Upper lobe of right lung (tissue), 1 donor: ENCODE data around the gene GTF2F2. TPM values are rescaled to one million over a fixed set of nuclear protein-coding genes. Genes with fewer than 3 reads are reported as not detected.

Experiments
- ATAC-seq: fragments of 200-7000 bp; cut with Tn5 transposase; one replicate; pipeline ENCODE4 v1.9.1; 2020; ENCODE audit warnings: mild to moderate bottlenecking, moderate library complexity
- DNase-seq: peaks from one replicate; pipeline ENCODE4 v3.0.0-alpha.2; 2020
- H3K27ac ChIP-seq: fragments of 200-600 bp; one replicate; pipeline ENCODE4 v1.8.0; 2022
- H3K27me3 ChIP-seq: fragments of 200-600 bp; one replicate; pipeline ENCODE4 v1.8.0; 2022; ENCODE audit warnings: mild to moderate bottlenecking
- H3K36me3 ChIP-seq: fragments of 200-600 bp; one replicate; pipeline ENCODE4 v1.8.0; 2022
- H3K4me1 ChIP-seq: fragments of 200-600 bp; one replicate; pipeline ENCODE4 v1.8.0; 2022
- H3K4me3 ChIP-seq: fragments of 200-600 bp; one replicate; pipeline ENCODE4 v1.8.0; 2022; ENCODE audit warnings: mild to moderate bottlenecking
- H3K9me3 ChIP-seq: fragments of 200-600 bp; one replicate; pipeline ENCODE4 v1.8.0; 2022
- CTCF ChIP-seq: fragments of 200-600 bp; IDR thresholded peaks from one replicate; pipeline ENCODE4 v1.8.0; 2022; ENCODE audit warnings: antibody characterized with exemption
- intact Hi-C: fragments of 100-400 bp; cut with DNase I; formaldehyde crosslinking; loops from one replicate; pipeline ENCODE4 v1.11.0; 2022
- total RNA-seq: library from RNA; stranded (reverse); fragmentation: NEBNext Ultra II Directional; extraction: Animal tissue kit (Norgen Biotek cat#: 25700); gene quantifications from one replicate; pipeline ENCODE4 v1.2.1, GENCODE V29; 2021
- donor health status: DM: no; HTN: yes; CAD: no; lungs with severe emphysema.

The GTF2F2 gene
- total RNA-seq, 1 donor from 2014 or later = 14.6 TPM

DNA sequence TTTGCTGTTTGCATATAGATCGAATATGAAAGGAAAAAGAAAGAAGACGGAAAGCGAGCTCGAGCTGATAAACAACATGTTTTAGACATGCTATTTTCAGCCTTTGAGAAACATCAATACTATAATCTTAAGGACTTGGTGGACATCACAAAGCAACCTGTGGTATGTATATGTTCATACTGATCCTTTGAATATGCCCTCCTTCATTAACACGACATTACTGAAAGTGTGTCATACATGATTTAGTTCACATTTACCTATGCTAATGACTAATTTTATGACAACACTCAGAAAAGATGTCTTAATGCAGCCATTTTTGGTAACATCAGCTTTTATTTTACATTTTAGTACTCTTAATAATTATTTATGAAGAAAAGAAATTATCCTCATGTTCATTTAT, 146.9 kb downstream of the GTF2F2 start:
- H3K4me1 ChIP-seq = no peaks in the 10 kb centered on the region
- peaks cover 16% of the 10 kb centered on the region for H3K36me3 ChIP-seq
- intact Hi-C loops = no loop called here
- no peak overlapping the region for H3K4me3 ChIP-seq
- no peaks in the 10 kb centered on the region for H3K27me3 ChIP-seq
- no peak for DNase-seq
- ATAC-seq = no peak
- no peaks in the 10 kb centered on the region for H3K9me3 ChIP-seq
- TF ChIP-seq CTCF = no peak
- no peak overlapping the region for H3K27ac ChIP-seq

DNA sequence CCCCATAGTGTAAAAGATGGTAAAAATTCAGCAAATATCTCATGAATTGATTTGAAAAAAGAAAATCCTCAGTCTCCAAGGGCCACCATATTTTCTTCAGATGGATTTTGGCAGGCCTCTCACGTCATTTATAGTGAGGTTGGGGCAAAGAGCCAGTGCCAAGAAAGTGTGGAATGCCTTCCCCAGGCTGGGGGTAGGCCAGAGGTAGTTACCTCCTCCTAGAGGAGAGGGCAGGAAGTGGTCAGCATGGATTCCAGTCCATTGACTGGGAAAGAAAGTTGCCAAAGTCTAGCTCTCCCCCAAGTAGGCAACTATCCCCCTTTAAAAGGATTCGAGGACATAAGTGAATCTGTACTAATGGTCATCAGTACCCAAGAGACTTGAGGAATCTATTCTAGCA, 148.9 kb downstream of the GTF2F2 start:
- no peak for DNase-seq
- no peaks in the 10 kb centered on the region for H3K9me3 ChIP-seq
- peaks cover 16% of the 10 kb centered on the region for H3K36me3 ChIP-seq
- no peak overlapping the region for H3K4me3 ChIP-seq
- H3K27ac ChIP-seq = no peak overlapping the region
- H3K27me3 ChIP-seq = no peaks in the 10 kb centered on the region
- no peak for ATAC-seq
- no peak for TF ChIP-seq CTCF
- intact Hi-C loops = no loop called here
- H3K4me1 ChIP-seq = no peaks in the 10 kb centered on the region

DNA sequence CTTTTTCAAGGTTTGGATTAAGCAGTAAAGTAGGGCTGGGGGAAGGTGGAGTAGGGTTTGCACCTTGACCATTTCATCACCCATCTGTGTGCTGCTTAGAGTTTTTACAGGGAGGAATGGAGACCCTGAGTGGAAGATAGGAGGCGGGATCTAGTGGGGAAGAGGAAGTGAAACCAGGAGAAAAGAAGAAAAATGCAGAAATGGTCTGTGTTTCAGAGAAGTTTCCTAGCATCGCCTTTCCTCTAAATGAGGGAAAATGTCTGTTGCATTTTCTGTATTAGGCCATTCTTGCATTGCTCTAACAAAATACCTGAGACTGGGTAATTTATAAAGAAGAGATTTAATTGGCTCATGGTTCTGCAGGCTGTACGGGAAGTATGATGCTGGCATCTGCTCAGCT, 156.6 kb downstream of the GTF2F2 start:
- TF ChIP-seq CTCF = no peak
- no peak for DNase-seq

GRCh38 chr13:45278096-45278645, 157.9 kb downstream of the GTF2F2 start:
- DNase-seq (no peak), ATAC-seq (no peak)
- TF ChIP-seq CTCF = no peak
- Histone ChIP-seq H3K4me1 (no peaks in the 10 kb centered on the region), H3K27me3 (no peaks in the 10 kb centered on the region), H3K4me3 (no peak overlapping the region), H3K9me3 (no peaks in the 10 kb centered on the region), H3K36me3 (no peaks in the 10 kb centered on the region), H3K27ac (no peak overlapping the region)
- intact Hi-C loops = no loop called here

More for the DNA sequence above, 156.6 kb downstream of the GTF2F2 start:
- Histone ChIP-seq H3K27ac (no peak overlapping the region), H3K4me3 (no peak overlapping the region), H3K9me3 (no peaks in the 10 kb centered on the region), H3K4me1 (no peaks in the 10 kb centered on the region), H3K36me3 (no peaks in the 10 kb centered on the region), H3K27me3 (no peaks in the 10 kb centered on the region)
- intact Hi-C loops = no loop called here
- peak; percentile 53 for ATAC-seq

DNA sequence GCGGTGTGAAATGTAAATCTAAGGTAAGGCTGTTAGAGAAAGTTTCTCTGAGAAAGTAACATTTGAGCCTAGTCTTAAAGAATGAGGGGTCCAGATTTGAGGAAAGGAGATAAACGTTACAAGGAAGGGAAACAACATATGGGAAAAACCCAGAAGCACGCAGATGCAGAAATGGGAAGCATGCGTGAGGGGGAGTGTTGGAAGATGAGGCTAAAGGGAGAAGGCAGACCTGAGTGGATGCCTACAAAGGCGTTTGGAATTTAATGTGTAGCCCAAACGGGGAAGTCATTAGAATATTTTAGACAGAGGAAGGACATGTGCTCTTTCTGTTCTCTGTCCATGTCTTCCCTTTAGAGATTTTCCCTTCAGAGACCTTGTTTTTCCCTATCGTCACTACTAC, 159.7 kb downstream of the GTF2F2 start:
- no peak overlapping the region for H3K27ac ChIP-seq
- no peak overlapping the region for H3K4me3 ChIP-seq
- no peak for DNase-seq
- no peak for ATAC-seq
- no peaks in the 10 kb centered on the region for H3K9me3 ChIP-seq
- intact Hi-C loops = no loop called here
- TF ChIP-seq CTCF = no peak
- no peaks in the 10 kb centered on the region for H3K4me1 ChIP-seq
- H3K36me3 ChIP-seq = no peaks in the 10 kb centered on the region
- no peaks in the 10 kb centered on the region for H3K27me3 ChIP-seq
